ENCODE results near the gene VPS26B.
A peak's percentile ranks its signal among the peaks of the same experiment; 100 is the strongest.
"Not testable (repeated sequence)": the region's sequence is repeated elsewhere in the genome, so short reads cannot be mapped to it uniquely, and the experiment has no call there.

Gene VPS26B

DNA sequence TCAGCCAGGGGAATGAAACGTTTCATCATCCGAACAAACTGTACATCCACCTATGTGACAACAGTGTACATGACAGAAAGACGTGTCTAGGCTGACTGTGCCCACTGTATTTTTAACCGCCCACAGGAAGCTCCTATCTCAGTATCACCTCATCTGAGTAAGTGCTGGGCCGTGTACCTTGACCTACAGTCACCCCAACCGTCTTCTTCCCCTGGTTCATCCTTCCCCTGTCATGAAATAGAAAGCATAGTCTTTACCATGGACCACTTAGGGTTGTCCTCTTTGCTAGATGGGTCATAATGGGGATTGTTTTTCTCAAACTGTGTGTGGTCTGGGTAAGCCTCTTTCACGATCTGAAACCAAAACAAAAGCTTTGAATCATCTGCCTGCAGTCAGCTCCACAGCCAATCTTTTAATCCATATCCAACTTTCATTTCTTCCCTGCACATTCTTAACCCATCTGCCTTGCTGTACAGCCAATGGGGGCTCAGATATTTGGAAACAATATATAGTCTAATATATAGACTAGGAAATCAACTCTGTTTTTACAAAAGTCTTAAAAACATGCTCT lies 24.5 kb downstream of the VPS26B start:
- no peak for TF ChIP-seq TAF1 (IDR thresholded peaks at IDR 0.05; ENCODE audit: borderline replicate concordance, low read depth, low read length)
- DNase-seq (ENCODE audit: insufficient read length) (no peak), FAIRE-seq (peak; percentile 5)

DNA sequence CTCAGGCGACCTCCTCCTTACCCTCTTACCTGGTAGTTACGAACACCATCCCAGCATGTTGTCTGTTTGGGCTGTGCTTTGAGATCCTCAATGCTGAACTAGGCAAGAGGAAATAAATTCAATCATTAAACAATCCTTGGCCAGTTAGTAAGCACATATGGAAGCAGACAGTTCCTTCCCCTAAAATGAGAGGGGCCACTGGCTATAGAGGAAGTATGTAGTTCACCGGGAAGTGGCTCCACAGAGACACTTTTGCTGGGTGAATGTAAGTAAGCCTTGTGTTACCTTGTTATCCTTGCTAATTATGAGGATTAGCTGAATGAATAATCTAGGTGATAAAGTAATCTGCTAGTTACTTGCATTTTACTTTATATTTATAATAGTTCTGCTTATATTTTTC lies 25.8 kb downstream of the VPS26B start:
- no peak for DNase-seq (ENCODE audit: insufficient read length)
- no peak for TF ChIP-seq POLR2A (IDR thresholded peaks at IDR 0.05; ENCODE audit: low read depth, low read length)
- TF ChIP-seq TAF1 (IDR thresholded peaks at IDR 0.05; ENCODE audit: borderline replicate concordance, low read depth, low read length), result no peak
- TF ChIP-seq POLR2AphosphoS5 (IDR thresholded peaks at IDR 0.05; ENCODE audit: low read depth, low read length), result no peak
- FAIRE-seq, result no peak

DNA sequence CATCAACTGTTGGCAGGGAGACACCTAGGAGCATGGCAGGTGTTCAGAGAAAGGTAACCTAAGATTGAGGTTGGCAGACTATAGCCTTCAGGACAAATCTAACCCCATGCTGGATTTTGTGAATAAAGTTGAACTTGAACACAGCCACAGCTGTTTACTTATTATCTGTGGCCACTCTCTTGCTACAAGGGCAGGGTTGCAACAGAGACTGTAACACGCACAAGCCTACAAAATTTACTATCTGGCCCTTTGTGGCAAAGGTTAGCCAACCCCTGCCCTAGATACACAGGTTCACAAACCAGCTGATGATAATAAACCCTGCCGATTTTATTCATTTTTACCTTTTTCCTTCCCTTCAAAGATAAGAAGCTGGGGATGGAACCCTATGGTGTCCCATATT lies 26.2 kb downstream of the VPS26B start:
- TF ChIP-seq POLR2AphosphoS5 (IDR thresholded peaks at IDR 0.05; ENCODE audit: low read depth, low read length) (no peak), TAF1 (IDR thresholded peaks at IDR 0.05; ENCODE audit: borderline replicate concordance, low read depth, low read length) (no peak), POLR2A (IDR thresholded peaks at IDR 0.05; ENCODE audit: low read depth, low read length) (no peak)
- DNase-seq (ENCODE audit: insufficient read length) (no peak), FAIRE-seq (no peak)

DNA sequence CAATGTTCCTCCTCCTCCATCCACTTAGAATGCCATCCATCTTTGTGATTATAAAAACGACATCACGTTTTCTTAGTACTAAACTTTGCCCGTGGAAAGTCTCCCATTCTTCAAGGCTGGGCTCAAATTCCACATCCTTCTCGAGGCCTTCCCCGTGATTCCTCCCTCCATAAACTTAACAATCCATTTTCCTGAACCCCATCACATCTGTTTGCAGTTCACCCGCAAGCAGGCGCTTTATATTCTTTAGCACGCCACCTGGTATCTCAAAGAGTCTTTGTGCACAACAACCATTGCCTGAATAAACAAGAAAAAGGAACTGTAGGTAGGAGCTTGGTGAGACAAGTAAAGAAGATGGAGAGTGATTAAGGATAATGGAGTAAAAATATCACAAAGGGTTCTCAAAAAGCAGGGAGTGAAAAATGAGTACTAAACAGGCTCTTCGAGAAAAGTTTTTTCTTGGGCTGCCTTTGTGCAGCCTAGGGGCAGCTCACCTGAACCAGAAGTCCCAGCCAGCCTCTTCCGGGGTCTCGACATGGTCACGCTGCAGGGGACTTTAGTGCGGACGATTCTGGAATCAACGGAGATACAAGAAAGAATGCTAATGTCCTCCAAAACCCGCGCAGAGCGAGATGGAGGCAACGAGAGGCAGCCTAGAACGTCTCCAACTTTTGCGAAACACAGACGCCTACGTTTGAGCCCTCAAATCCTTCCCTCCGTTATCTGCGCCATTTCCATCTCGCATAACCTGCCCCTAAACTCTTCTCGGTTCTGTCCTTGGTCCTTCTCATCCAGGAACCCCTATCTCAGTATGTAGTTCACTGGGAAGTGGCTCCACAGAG lies 28.1 kb downstream of the VPS26B start:
- TF ChIP-seq TAF1 (IDR thresholded peaks at IDR 0.05; ENCODE audit: borderline replicate concordance, low read depth, low read length) (no peak), POLR2A (IDR thresholded peaks at IDR 0.05; ENCODE audit: low read depth, low read length) (no peak), POLR2AphosphoS5 (IDR thresholded peaks at IDR 0.05; ENCODE audit: low read depth, low read length) (no peak; the same call in 1 of the 2 replicates)
- DNase-seq (ENCODE audit: insufficient read length) (no peak), FAIRE-seq (no peak)

DNA sequence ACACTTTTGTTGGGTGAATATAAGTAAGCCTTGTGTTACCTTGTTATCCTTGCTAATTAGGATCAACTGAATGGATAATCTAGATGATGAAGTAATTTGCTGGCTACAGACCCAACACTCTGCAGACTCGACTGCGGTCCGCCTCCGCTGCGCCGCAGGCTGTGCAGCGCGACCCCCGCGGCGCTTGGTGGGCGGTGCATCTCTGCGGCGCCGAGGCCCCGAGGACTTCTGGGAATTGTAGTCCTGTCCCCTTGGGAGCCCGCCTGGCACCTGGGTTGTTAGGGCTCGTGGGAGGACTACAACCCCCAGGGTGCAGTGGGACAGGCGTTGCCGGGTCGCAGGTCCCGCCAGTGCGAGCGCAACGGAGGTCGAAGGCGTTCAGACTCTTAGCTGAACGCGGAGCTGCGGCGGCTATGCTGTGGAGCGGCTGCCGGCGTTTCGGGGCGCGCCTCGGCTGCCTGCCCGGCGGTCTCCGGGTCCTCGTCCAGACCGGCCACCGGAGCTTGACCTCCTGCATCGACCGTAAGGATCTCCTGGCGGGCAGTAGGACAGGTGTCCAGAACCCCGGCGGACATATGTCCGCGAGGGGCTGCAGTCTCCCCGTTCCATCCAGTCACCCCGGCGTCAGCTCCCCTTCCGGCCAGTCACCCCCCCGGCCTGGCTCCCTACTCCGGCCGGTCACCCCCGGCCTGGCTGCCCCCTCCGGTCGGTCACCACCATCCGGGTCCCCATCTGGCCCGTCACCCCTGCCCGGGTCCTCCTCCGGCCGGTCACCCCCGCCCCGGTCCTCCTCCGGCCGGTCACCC lies 28.9 kb downstream of the VPS26B start, which contains the start of the genes ACAD8 and THYN1:
Gene ACAD8 (plus strand): TSS at position 381 of the 806 bp plus-strand sequence. CDS start 33 bp downstream, at position 414.
Gene THYN1 (minus strand): TSS at position 165 of the 806 bp plus-strand sequence. CDS start 470 bp downstream, outside the sequence.
- peak; percentile 96 for DNase-seq (ENCODE audit: insufficient read length)
- peak; percentile 98 for FAIRE-seq
- TF ChIP-seq POLR2A (IDR thresholded peaks at IDR 0.05; ENCODE audit: low read depth, low read length) (peak; percentile 79; the same call in 1 of the 2 replicates), TAF1 (IDR thresholded peaks at IDR 0.05; ENCODE audit: borderline replicate concordance, low read depth, low read length) (peak; percentile 43), POLR2AphosphoS5 (IDR thresholded peaks at IDR 0.05; ENCODE audit: low read depth, low read length) (peak; percentile 70; the same call in 1 of the 2 replicates)

DNA sequence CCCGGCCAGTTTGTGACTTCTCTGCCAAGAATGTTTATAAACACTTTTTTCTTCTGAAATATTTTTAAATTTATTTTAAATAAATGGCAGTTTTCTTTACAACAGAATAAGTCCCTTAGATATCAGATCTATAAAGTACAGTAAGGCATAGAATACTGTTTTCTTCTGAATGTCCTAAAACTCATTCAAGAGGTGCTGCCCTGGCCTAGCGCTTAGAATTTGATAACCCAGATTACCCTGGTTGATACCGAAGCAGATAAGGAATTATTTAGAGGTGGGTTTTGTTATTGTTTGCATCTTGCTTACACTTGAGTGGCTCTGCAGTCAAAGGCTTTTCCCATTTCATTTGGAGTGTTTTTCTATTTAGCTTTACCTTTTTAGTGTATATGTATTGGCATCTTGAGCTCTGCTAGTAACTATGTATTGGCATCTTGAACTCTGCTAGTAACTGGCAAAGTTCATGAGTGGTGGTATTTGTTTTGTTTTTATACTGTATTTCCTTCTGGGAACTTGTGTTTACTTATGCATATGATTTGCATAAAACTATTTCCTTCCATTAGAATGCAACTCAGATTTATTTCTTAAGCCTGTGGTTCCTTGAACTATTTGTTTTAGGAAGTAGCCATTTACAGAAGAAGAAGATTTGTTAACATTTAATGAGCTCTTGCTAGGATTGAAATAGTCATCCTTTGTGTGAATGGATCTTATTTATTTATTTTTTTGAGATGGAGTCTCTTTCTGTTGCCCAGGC lies 30.1 kb downstream of the VPS26B start:
- FAIRE-seq (no peak), DNase-seq (ENCODE audit: insufficient read length) (no peak)
- no peak for TF ChIP-seq POLR2A (IDR thresholded peaks at IDR 0.05; ENCODE audit: low read depth, low read length)

DNA sequence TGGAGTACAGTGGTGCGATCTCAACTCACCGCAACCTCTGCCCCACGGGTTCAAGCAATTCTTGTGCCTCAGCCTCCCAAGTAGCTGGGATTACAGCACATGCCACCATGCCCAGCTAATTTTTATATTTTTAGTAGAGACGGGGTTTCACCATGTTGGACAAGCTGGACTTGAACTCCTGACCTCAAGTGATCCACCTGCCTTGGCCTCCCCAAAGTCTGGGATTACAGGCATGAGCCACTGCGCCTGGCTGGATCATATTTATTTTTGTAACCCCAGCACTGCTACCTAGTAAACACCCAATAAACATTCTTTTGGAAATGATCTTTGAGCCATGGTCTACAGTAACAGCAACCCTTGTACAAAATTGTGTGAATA lies 30.7 kb downstream of the VPS26B start:
- not testable (repeated sequence) for DNase-seq (ENCODE audit: insufficient read length); FAIRE-seq

DNA sequence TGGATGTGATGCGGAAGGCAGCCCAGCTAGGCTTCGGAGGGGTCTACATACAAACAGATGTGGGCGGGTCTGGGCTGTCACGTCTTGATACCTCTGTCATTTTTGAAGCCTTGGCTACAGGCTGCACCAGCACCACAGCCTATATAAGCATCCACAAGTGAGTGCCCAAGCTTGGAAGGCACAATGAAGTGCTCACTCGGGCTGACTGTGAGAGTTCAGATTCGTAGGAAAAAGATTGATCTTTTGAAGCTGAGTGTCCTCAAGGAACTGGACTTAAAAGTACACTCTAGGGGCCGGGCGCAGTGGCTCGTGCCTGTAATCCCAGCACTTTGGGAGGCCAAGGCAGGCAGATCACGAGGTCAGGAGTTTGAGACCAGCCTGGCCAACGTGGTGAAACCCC lies 32.6 kb downstream of the VPS26B start:
- FAIRE-seq, result no peak
- no peak for DNase-seq (ENCODE audit: insufficient read length)
- TF ChIP-seq POLR2AphosphoS5 (IDR thresholded peaks at IDR 0.05; ENCODE audit: low read depth, low read length) (no peak), TAF1 (IDR thresholded peaks at IDR 0.05; ENCODE audit: borderline replicate concordance, low read depth, low read length) (no peak), POLR2A (IDR thresholded peaks at IDR 0.05; ENCODE audit: low read depth, low read length) (no peak)

DNA sequence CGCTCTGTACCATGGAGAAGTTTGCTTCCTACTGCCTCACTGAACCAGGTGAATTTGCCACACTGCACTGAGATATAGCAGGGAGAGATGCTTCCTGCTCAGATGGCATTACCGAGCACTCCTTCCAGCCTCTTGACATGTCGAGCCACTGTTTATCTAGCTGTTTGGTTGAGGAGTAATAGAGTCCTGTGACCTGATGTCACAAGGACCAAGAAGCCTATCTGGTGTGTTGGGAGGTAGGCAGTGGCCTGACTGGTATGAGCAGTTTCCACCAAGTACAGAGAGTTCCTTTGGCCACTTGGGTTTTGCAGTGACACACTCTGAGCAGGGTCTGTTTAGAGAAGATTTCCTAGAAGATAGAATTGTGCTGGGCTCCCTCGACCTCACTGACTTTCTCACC lies 34.1 kb downstream of the VPS26B start:
- FAIRE-seq (no peak), DNase-seq (ENCODE audit: insufficient read length) (no peak)
- TF ChIP-seq POLR2A (IDR thresholded peaks at IDR 0.05; ENCODE audit: low read depth, low read length), result no peak
- TF ChIP-seq TAF1 (IDR thresholded peaks at IDR 0.05; ENCODE audit: borderline replicate concordance, low read depth, low read length), result no peak
- TF ChIP-seq POLR2AphosphoS5 (IDR thresholded peaks at IDR 0.05; ENCODE audit: low read depth, low read length), result no peak

DNA sequence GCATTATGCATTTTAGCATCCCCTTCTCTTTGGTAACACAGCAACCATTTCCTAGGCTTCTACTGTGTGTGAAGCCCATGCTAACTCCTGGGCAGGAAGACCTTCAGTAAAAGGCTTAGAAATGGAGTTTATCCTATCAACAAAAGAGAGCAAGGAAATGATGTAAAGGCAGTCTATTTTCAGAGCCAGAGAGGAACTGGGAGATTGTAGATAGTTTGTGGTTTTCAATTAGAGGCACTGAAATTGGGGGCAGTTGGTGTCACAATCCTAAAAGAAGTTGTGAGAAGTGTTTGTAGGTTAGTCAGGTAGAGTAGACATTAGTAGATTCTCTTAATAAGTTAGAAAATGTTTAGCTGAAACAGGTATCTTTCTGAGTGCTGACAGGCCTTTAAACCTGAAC lies 36.0 kb downstream of the VPS26B start:
- FAIRE-seq, result peak; percentile 65
- TF ChIP-seq POLR2AphosphoS5 (IDR thresholded peaks at IDR 0.05; ENCODE audit: low read depth, low read length), result no peak
- no peak for TF ChIP-seq POLR2A (IDR thresholded peaks at IDR 0.05; ENCODE audit: low read depth, low read length)
- no peak for TF ChIP-seq TAF1 (IDR thresholded peaks at IDR 0.05; ENCODE audit: borderline replicate concordance, low read depth, low read length)
- no peak for DNase-seq (ENCODE audit: insufficient read length)

DNA sequence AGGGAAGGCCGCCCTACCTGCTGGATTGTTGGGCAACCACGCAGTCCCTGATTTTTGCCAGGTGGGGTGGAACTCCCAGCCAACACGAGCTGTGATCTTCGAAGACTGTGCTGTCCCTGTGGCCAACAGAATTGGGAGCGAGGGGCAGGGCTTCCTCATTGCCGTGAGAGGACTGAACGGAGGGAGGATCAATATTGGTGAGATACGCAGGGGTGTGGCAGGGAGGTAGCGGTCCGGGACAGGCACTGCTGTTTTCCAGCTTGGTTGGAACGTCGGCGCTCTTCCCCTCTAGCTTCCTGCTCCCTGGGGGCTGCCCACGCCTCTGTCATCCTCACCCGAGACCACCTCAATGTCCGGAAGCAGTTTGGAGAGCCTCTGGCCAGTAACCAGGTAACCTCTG lies 36.5 kb downstream of the VPS26B start:
- FAIRE-seq, result no peak
- DNase-seq (ENCODE audit: insufficient read length), result no peak
- TF ChIP-seq TAF1 (IDR thresholded peaks at IDR 0.05; ENCODE audit: borderline replicate concordance, low read depth, low read length) (no peak), POLR2AphosphoS5 (IDR thresholded peaks at IDR 0.05; ENCODE audit: low read depth, low read length) (no peak), POLR2A (IDR thresholded peaks at IDR 0.05; ENCODE audit: low read depth, low read length) (no peak)
